ENCODE data around the gene EFCC1.

The EFCC1 gene

DNA sequence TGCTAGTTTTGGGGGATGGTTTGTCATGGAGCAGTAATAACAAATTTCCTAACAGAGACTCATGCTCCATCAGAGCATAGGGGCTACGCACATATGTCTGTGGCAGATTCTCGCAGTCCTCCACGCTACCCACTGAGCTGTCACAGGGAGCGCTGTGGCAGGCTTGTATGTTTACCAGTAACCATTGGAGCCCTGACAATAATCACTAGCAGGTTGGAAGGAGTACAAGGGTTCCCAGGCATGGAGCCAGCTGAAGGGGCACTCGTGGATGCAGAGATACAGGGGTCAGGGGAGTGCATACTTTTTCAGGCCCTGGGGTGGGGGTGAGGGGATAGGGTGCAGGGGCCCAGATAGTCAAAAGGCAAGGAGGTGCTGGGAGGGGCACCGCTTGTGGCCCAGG lies 51.6 kb downstream of the EFCC1 start:
- TF ChIP-seq, protein P1, sequence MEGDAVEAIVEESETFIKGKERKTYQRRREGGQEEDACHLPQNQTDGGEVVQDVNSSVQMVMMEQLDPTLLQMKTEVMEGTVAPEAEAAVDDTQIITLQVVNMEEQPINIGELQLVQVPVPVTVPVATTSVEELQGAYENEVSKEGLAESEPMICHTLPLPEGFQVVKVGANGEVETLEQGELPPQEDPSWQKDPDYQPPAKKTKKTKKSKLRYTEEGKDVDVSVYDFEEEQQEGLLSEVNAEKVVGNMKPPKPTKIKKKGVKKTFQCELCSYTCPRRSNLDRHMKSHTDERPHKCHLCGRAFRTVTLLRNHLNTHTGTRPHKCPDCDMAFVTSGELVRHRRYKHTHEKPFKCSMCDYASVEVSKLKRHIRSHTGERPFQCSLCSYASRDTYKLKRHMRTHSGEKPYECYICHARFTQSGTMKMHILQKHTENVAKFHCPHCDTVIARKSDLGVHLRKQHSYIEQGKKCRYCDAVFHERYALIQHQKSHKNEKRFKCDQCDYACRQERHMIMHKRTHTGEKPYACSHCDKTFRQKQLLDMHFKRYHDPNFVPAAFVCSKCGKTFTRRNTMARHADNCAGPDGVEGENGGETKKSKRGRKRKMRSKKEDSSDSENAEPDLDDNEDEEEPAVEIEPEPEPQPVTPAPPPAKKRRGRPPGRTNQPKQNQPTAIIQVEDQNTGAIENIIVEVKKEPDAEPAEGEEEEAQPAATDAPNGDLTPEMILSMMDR (conservative IDR thresholded peaks at IDR 0.05; ENCODE audit: low read depth): no peak
- no peak for DNase-seq (ENCODE audit: low spot score)
- no peak overlapping the region for H3K27ac ChIP-seq
- CTCF ChIA-PET: interaction anchor here (1.0 to 1.7 kb wide), 11 partner anchors 9 to 159 kb away, joined by 3 to 8 read pairs (median 4); no protein-coding TSS in a partner anchor
- POLR2A ChIA-PET (ENCODE audit: low non-redundant PET): no interaction called here

DNA sequence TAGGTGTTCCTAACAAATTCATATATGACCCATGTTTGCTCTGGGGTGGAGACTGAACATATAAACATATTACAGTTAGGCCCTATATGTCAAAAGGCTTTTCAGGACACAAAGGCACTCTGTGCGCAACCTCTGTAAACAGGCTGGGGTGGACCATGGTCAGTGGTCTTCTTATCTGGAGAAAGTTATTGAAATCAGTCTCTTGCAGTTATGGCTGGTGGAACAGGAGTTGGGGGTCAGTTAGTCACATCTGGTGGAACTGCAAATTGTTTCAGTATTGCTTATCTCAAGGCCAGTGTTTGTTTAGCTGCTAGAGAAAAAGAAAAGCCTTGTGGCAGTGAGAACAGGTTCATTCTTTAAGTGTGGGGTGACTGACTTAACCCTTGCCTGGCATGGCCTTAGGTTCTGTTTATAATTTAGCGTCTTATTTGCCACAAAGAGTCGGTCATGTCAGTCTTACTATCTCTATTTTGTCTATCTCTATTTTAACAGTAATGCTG lies 53.6 kb downstream of the EFCC1 start:
- ChIA-PET POLR2A (ENCODE audit: low non-redundant PET) (no interaction called here), CTCF (interaction anchor here (0.6 to 1.5 kb wide), 3 partner anchors 18 to 385 kb away, joined by 3 to 4 read pairs (median 3); no protein-coding TSS in a partner anchor)
- DNase-seq (ENCODE audit: low spot score): no peak
- TF ChIP-seq, protein P1 (conservative IDR thresholded peaks at IDR 0.05; ENCODE audit: low read depth): no peak
- H3K27ac ChIP-seq: no peak overlapping the region

GRCh38 chr3:129056451-129057173 lies 55.5 kb downstream of the EFCC1 start:
- ChIA-PET CTCF (no interaction called here), POLR2A (ENCODE audit: low non-redundant PET) (no interaction called here)
- no peak for DNase-seq (ENCODE audit: low spot score)
- TF ChIP-seq, protein P1 (conservative IDR thresholded peaks at IDR 0.05; ENCODE audit: low read depth): no peak
- no peak overlapping the region for H3K27ac ChIP-seq

DNA sequence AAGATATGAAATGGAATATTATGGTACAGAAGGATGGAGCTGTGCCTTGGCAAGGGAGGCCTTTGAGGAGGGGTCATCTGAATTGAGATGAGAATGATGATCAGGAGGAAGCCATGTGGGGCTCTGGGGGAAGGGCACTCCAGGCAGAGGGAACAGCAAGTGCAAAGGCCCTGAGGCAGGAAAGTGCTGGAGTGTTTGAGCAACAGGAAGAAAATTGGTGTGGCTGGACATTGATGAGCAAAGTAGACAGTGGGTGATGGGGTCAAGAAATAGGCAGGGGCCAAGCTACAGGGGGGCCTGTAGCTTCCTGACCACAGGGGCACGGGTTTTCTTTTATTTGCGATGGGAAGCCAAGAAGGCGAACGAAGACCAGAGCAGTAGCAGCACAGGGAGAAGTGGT lies 56.1 kb downstream of the EFCC1 start:
- DNase-seq (ENCODE audit: low spot score): no peak

GRCh38 chr3:129058441-129059200 lies 57.5 kb downstream of the EFCC1 start:
- ChIA-PET POLR2A (ENCODE audit: low non-redundant PET) (no interaction called here), CTCF (no interaction called here)
- no peak overlapping the region for H3K27ac ChIP-seq
- TF ChIP-seq, protein P1 (conservative IDR thresholded peaks at IDR 0.05; ENCODE audit: low read depth): no peak
- no peak for DNase-seq (ENCODE audit: low spot score)

More for the DNA sequence above, 56.1 kb downstream of the EFCC1 start:
- ChIA-PET POLR2A (ENCODE audit: low non-redundant PET) (no interaction called here), CTCF (no interaction called here)
- TF ChIP-seq, protein P1 (conservative IDR thresholded peaks at IDR 0.05; ENCODE audit: low read depth): no peak
- no peak overlapping the region for H3K27ac ChIP-seq

GRCh38 chr3:129059311-129059958 lies 58.3 kb downstream of the EFCC1 start:
- DNase-seq (ENCODE audit: low spot score): no peak
- ChIA-PET POLR2A (ENCODE audit: low non-redundant PET) (no interaction called here), CTCF (interaction anchor here (0.6 kb wide), 1 partner anchor 25 kb away, joined by 3 read pairs; no protein-coding TSS in a partner anchor)
- no peak overlapping the region for H3K27ac ChIP-seq
- TF ChIP-seq, protein P1 (conservative IDR thresholded peaks at IDR 0.05; ENCODE audit: low read depth): no peak
